ENCODE measurements around the gene SAMSN1. TPM values are rescaled to one million over a fixed set of nuclear protein-coding genes. Genes with fewer than 3 reads are reported as not detected.
A peak's percentile ranks its signal among the peaks of the same experiment; 100 is the strongest.

The SAMSN1 gene
- total and polyA plus RNA-seq, 9 of the 15 experiments (the other 6 are each of a cell fraction or from before 2014, with no cell fraction given): 101 to 223 (median 159) TPM

DNA sequence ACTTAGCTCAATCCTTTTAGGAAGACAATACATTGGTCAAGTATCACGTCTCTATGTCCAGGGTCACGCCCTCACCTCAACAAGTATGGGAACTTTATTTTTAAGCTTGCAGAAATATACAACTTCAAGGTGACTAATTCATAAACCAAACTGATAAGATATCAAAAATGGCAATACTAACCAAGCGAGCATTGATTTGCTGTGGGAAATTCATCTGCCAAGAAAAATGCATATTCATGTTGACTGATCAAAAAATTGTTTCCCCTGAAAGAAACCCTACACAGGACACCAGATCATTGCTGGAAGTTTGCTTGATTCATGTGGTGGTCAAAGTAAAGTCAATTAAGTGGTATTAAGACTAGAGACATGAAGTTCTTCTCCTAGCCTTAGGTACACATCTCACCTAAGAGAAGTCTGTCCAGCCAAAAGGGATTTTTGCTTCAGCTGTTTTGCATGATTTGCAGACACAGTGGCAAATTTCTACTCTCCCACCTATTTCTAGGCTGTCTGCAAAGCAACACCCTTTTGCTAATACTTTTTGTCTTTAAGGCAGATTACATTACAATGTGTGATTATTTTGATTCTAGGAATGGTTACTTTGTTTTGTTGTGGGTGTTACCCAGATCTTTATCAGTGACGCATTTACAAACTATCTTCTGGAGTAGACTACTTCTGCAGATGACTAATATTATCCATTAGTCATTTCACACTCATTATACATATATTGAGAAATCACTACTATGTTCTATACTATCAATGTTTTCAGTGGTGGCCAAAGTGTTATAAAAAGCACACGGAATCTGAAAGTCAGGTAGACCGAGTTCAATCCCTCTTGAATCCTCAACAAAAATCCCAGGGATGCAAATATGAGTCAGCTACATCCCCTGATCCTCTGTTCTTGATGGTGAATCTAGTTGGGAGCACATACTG, 12.4 kb downstream of the SAMSN1 start (continued):
- TF ChIP-seq, protein P1, sequence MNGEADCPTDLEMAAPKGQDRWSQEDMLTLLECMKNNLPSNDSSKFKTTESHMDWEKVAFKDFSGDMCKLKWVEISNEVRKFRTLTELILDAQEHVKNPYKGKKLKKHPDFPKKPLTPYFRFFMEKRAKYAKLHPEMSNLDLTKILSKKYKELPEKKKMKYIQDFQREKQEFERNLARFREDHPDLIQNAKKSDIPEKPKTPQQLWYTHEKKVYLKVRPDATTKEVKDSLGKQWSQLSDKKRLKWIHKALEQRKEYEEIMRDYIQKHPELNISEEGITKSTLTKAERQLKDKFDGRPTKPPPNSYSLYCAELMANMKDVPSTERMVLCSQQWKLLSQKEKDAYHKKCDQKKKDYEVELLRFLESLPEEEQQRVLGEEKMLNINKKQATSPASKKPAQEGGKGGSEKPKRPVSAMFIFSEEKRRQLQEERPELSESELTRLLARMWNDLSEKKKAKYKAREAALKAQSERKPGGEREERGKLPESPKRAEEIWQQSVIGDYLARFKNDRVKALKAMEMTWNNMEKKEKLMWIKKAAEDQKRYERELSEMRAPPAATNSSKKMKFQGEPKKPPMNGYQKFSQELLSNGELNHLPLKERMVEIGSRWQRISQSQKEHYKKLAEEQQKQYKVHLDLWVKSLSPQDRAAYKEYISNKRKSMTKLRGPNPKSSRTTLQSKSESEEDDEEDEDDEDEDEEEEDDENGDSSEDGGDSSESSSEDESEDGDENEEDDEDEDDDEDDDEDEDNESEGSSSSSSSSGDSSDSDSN (IDR thresholded peaks at IDR 0.05; ENCODE audit: borderline replicate concordance in 1 of 2, low read depth in 2 of 2, low read length in 2 of 2): no peak
- TF ChIP-seq, protein P2, sequence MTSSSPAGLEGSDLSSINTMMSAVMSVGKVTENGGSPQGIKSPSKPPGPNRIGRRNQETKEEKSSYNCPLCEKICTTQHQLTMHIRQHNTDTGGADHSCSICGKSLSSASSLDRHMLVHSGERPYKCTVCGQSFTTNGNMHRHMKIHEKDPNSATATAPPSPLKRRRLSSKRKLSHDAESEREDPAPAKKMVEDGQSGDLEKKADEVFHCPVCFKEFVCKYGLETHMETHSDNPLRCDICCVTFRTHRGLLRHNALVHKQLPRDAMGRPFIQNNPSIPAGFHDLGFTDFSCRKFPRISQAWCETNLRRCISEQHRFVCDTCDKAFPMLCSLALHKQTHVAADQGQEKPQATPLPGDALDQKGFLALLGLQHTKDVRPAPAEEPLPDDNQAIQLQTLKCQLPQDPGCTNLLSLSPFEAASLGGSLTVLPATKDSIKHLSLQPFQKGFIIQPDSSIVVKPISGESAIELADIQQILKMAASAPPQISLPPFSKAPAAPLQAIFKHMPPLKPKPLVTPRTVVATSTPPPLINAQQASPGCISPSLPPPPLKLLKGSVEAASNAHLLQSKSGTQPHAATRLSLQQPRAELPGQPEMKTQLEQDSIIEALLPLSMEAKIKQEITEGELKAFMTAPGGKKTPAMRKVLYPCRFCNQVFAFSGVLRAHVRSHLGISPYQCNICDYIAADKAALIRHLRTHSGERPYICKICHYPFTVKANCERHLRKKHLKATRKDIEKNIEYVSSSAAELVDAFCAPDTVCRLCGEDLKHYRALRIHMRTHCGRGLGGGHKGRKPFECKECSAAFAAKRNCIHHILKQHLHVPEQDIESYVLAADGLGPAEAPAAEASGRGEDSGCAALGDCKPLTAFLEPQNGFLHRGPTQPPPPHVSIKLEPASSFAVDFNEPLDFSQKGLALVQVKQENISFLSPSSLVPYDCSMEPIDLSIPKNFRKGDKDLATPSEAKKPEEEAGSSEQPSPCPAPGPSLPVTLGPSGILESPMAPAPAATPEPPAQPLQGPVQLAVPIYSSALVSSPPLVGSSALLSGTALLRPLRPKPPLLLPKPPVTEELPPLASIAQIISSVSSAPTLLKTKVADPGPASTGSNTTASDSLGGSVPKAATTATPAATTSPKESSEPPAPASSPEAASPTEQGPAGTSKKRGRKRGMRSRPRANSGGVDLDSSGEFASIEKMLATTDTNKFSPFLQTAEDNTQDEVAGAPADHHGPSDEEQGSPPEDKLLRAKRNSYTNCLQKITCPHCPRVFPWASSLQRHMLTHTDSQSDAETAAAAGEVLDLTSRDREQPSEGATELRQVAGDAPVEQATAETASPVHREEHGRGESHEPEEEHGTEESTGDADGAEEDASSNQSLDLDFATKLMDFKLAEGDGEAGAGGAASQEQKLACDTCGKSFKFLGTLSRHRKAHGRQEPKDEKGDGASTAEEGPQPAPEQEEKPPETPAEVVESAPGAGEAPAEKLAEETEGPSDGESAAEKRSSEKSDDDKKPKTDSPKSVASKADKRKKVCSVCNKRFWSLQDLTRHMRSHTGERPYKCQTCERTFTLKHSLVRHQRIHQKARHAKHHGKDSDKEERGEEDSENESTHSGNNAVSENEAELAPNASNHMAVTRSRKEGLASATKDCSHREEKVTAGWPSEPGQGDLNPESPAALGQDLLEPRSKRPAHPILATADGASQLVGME (CRISPR knock-in tag; IDR thresholded peaks at IDR 0.05): no peak
- TF ChIP-seq ZFP36 (IDR thresholded peaks at IDR 0.05; ENCODE audit: low read depth, low read length, partially characterized antibody) (no peak), STAT5B (CRISPR knock-in tag; IDR thresholded peaks at IDR 0.05) (no peak), RCOR1 (IDR thresholded peaks at IDR 0.05; ENCODE audit: borderline replicate concordance in 1 of 2, low read depth in 2 of 2, low read length in 2 of 2) (no peak), ASH1L (IDR thresholded peaks at IDR 0.05; ENCODE audit: borderline replicate concordance, low read depth, partially characterized antibody) (no peak), ZNF79 (CRISPR knock-in tag; IDR thresholded peaks at IDR 0.05; ENCODE audit: low read depth) (no peak), ZNF316 (IDR thresholded peaks at IDR 0.05) (no peak), CCAR2 (IDR thresholded peaks at IDR 0.05; ENCODE audit: low read depth, low read length) (no peak), ZNF217 (CRISPR knock-in tag; IDR thresholded peaks at IDR 0.05) (no peak), SMARCE1 (IDR thresholded peaks at IDR 0.05) (peak; percentile 90), POLR2G (IDR thresholded peaks at IDR 0.05; ENCODE audit: low read depth, low read length) (0 out of 2 replicates have a peak, but pooled peaks have one; percentile 17), THRAP3 (IDR thresholded peaks at IDR 0.05; ENCODE audit: borderline replicate concordance) (no peak), CEBPB (tag; IDR thresholded peaks at IDR 0.05) (peak; percentile 73), JUNB (CRISPR knock-in tag; conservative IDR thresholded peaks at IDR 0.05) (no peak), ZNF253 (CRISPR knock-in tag; conservative IDR thresholded peaks at IDR 0.05) (no peak), LEF1 (IDR thresholded peaks at IDR 0.05) (no peak), NR2F6 (CRISPR knock-in tag; IDR thresholded peaks at IDR 0.05) (no peak), SMARCA5 (IDR thresholded peaks at IDR 0.05) (no peak)
- TF ChIP-seq, protein P3, sequence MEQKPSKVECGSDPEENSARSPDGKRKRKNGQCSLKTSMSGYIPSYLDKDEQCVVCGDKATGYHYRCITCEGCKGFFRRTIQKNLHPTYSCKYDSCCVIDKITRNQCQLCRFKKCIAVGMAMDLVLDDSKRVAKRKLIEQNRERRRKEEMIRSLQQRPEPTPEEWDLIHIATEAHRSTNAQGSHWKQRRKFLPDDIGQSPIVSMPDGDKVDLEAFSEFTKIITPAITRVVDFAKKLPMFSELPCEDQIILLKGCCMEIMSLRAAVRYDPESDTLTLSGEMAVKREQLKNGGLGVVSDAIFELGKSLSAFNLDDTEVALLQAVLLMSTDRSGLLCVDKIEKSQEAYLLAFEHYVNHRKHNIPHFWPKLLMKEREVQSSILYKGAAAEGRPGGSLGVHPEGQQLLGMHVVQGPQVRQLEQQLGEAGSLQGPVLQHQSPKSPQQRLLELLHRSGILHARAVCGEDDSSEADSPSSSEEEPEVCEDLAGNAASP (IDR thresholded peaks at IDR 0.05): no peak

Measured in K562 (cell line).